IMR-90 (cell line): ENCODE results near the gene DPP10.

ENCODE experiments used
- BHLHE40 ChIP-seq: fragments of 150-350 bp; IDR thresholded peaks from 2 replicates; pipeline ENCODE4 v1.6.1; 2016; ENCODE audit warnings: mild to moderate bottlenecking, low read depth, low read length
- CEBPB ChIP-seq: IDR thresholded peaks from 2 replicates; pipeline ENCODE4 v1.6.1; 2012; ENCODE audit warnings: low read depth, low read length, improper control_type of control experiment
- MAFK ChIP-seq: IDR thresholded peaks from 2 replicates; pipeline ENCODE4 v1.6.1; 2012; ENCODE audit warnings: low read depth, low read length, improper control_type of control experiment
- MXI1 ChIP-seq: IDR thresholded peaks from 2 replicates; pipeline ENCODE4 v1.6.1; 2012; ENCODE audit warnings: low read depth, mild to moderate bottlenecking, low read length, moderate library complexity, borderline replicate concordance
- NFE2L2 ChIP-seq: fragments of 150-350 bp; IDR thresholded peaks from 2 replicates; pipeline ENCODE4 v1.6.1; 2016; ENCODE audit warnings: low read depth, mild to moderate bottlenecking, low read length
- POLR2A ChIP-seq: IDR thresholded peaks from 2 replicates; pipeline ENCODE4 v1.6.1; 2012; ENCODE audit warnings: mild to moderate bottlenecking, low read depth, low read length
- RAD21 ChIP-seq: IDR thresholded peaks from 2 replicates; pipeline ENCODE4 v1.6.1; 2012; ENCODE audit warnings: low read length, improper control_type of control experiment
- RCOR1 ChIP-seq: IDR thresholded peaks from 2 replicates; pipeline ENCODE4 v1.6.1; 2012; ENCODE audit warnings: mild to moderate bottlenecking, low read length, improper control_type of control experiment; ENCODE audit not compliant: insufficient replicate concordance
- RFX5 ChIP-seq: IDR thresholded peaks from 2 replicates; pipeline ENCODE4 v1.8.0; 2012; ENCODE audit warnings: low read depth, mild to moderate bottlenecking, low read length, moderate library complexity
- SMC3 ChIP-seq: fragments of 150-350 bp; IDR thresholded peaks from 2 replicates; pipeline ENCODE4 v1.6.1; 2016; ENCODE audit warnings: low read depth, mild to moderate bottlenecking, antibody characterized with exemption, low read length, moderate library complexity
- TF ChIP-seq, protein P1 (sequence below): conservative IDR thresholded peaks from 2 replicates; pipeline ENCODE4 v1.5.1; 2012; ENCODE audit warnings: mild to moderate bottlenecking, low read depth, low read length, improper control_type of control experiment
- TF ChIP-seq, protein P2 (sequence below): fragments of 150-350 bp; IDR thresholded peaks from 2 replicates; pipeline ENCODE4 v1.6.1; 2016; ENCODE audit warnings: low read depth, mild to moderate bottlenecking, low read length, moderate library complexity, borderline replicate concordance
- TF ChIP-seq, protein P3 (sequence below): fragments of 150-350 bp; IDR thresholded peaks from 2 replicates; pipeline ENCODE4 v1.6.1; 2017; ENCODE audit warnings: mild to moderate bottlenecking, antibody characterized with exemption, low read length, low read depth

DNA sequence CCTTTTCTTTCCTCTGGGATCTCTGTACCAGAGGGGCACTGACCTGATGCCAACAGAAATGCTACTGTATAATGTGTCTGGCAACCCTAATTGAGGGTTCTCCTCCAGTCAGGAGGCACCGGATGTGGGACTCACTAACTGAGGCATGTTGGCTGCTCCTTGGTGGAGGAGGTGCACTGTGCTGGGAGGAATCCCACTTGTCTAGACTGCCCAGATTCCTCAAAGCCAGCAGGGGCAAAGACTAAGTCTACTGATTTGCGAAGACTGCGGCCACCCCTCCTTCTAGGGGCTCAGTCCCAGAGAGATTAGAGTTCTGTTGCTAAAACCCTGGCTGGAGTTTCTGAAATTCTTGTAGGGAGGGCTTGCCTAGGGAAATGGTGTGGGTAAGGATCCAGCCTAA is 1192.1 kb downstream of the DPP10 start:
- TF ChIP-seq, protein P1, sequence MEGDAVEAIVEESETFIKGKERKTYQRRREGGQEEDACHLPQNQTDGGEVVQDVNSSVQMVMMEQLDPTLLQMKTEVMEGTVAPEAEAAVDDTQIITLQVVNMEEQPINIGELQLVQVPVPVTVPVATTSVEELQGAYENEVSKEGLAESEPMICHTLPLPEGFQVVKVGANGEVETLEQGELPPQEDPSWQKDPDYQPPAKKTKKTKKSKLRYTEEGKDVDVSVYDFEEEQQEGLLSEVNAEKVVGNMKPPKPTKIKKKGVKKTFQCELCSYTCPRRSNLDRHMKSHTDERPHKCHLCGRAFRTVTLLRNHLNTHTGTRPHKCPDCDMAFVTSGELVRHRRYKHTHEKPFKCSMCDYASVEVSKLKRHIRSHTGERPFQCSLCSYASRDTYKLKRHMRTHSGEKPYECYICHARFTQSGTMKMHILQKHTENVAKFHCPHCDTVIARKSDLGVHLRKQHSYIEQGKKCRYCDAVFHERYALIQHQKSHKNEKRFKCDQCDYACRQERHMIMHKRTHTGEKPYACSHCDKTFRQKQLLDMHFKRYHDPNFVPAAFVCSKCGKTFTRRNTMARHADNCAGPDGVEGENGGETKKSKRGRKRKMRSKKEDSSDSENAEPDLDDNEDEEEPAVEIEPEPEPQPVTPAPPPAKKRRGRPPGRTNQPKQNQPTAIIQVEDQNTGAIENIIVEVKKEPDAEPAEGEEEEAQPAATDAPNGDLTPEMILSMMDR, result no peak
- TF ChIP-seq POLR2A (no peak), MXI1 (no peak), SMC3 (no peak), RAD21 (no peak), BHLHE40 (no peak), RFX5 (no peak), MAFK (no peak), CEBPB (no peak), NFE2L2 (no peak), RCOR1 (no peak)
- TF ChIP-seq, protein P2, sequence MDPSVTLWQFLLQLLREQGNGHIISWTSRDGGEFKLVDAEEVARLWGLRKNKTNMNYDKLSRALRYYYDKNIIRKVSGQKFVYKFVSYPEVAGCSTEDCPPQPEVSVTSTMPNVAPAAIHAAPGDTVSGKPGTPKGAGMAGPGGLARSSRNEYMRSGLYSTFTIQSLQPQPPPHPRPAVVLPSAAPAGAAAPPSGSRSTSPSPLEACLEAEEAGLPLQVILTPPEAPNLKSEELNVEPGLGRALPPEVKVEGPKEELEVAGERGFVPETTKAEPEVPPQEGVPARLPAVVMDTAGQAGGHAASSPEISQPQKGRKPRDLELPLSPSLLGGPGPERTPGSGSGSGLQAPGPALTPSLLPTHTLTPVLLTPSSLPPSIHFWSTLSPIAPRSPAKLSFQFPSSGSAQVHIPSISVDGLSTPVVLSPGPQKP, result no peak
- TF ChIP-seq, protein P3, sequence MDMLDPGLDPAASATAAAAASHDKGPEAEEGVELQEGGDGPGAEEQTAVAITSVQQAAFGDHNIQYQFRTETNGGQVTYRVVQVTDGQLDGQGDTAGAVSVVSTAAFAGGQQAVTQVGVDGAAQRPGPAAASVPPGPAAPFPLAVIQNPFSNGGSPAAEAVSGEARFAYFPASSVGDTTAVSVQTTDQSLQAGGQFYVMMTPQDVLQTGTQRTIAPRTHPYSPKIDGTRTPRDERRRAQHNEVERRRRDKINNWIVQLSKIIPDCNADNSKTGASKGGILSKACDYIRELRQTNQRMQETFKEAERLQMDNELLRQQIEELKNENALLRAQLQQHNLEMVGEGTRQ, result no peak
